ENCODE results near the gene LGALS1.
A peak's percentile ranks its signal among the peaks of the same experiment; 100 is the strongest.

Gene LGALS1

GRCh38 chr22:37657590-37658132 lies 17.8 kb upstream of the LGALS1 start:
- H3K36me3 ChIP-seq (ENCODE audit: control insufficient read depth in 4 of 4, insufficient read depth in 4 of 4, low read length in 3 of 4) = peaks cover 2 to 36% (median 11%) of the 10 kb centered on the region in 4 experiments
- H3K4me1 ChIP-seq (ENCODE audit: control extremely low read depth in 1 of 4, control insufficient read depth in 4 of 4, insufficient read depth in 4 of 4, low read length in 3 of 4) = peaks cover 13 to 38% (median 37%) of the 10 kb centered on the region in 4 experiments
- H3K27ac ChIP-seq (ENCODE audit: insufficient read depth in 1 of 2, low read depth in 1 of 2, low read length in 2 of 2, poor library complexity in 1 of 2, severe bottlenecking in 2 of 2) = peak overlapping the region; percentile 13 to 79
- ChIA-PET POLR2A (interaction anchor here (0.8 to 1.5 kb wide), 6 partner anchors 14 to 148 kb away, joined by 3 to 4 read pairs (median 4); partner anchors contain the start of gene GGA1), CTCF (interaction anchor here (0.9 to 39.6 kb wide), 5 partner anchors 20 to 50 kb away, joined by 3 to 672 read pairs (median 5); partner anchors contain the start of genes LGALS1, NOL12 and SH3BP1)
- H3K9me3 ChIP-seq (ENCODE audit: control extremely low read depth in 1 of 5, control insufficient read depth in 4 of 5, insufficient read depth in 2 of 5, low read depth in 1 of 5, low read length in 4 of 5) = no peaks in the 10 kb centered on the region
- peak overlapping the region in 6 of 7 experiments; percentile 36 to 85 (median 72) for H3K4me3 ChIP-seq (ENCODE audit: control insufficient read depth in 1 of 7, extremely low read depth in 1 of 7, insufficient read depth in 4 of 7, low read depth in 2 of 7, low read length in 6 of 7)
- DNase-seq = peak in 1 of 3 donors; percentile 28
- 17% methylated on average over 4 of the region's 6 CpGs for whole genome bisulfite sequencing (ENCODE audit: insufficient coverage)
- no peaks in the 10 kb centered on the region for H3K27me3 ChIP-seq (replicated peaks in 2 of 5; ENCODE audit: control insufficient read depth in 4 of 5, insufficient read depth in 5 of 5, low read length in 4 of 5)

GRCh38 chr22:37658133-37659065 lies 17.0 kb upstream of the LGALS1 start, which contains the start of gene PDXP:
Gene PDXP, plus strand, starts transcription at chr22:37658723. Its CDS starts 60 bp downstream, at chr22:37658783.
- Histone ChIP-seq H3K4me3 (ENCODE audit: control insufficient read depth in 1 of 7, extremely low read depth in 1 of 7, insufficient read depth in 4 of 7, low read depth in 2 of 7, low read length in 6 of 7) (peak within 1 kb of the TSS; percentile 37 to 85 (median 70)), H3K27ac (ENCODE audit: insufficient read depth in 1 of 2, low read depth in 1 of 2, low read length in 2 of 2, poor library complexity in 1 of 2, severe bottlenecking in 2 of 2) (peak within 1 kb of the TSS; percentile 13 to 79), H3K36me3 (ENCODE audit: control insufficient read depth in 4 of 4, insufficient read depth in 4 of 4, low read length in 3 of 4) (peaks cover 2 to 33% (median 7%) of the 10 kb centered on the region in 4 experiments), H3K9me3 (ENCODE audit: control extremely low read depth in 1 of 5, control insufficient read depth in 4 of 5, insufficient read depth in 2 of 5, low read depth in 1 of 5, low read length in 4 of 5) (no peaks in the 10 kb centered on the region), H3K4me1 (ENCODE audit: control extremely low read depth in 1 of 4, control insufficient read depth in 4 of 4, insufficient read depth in 4 of 4, low read length in 3 of 4) (peaks cover 13 to 38% (median 37%) of the 10 kb centered on the region in 4 experiments), H3K27me3 (replicated peaks in 2 of 5; ENCODE audit: control insufficient read depth in 4 of 5, insufficient read depth in 5 of 5, low read length in 4 of 5) (no peaks in the 10 kb centered on the region)
- peak; percentile 100 for DNase-seq
- CTCF ChIA-PET = interaction anchor here (0.9 to 39.6 kb wide), 8 partner anchors 19 to 77 kb away, joined by 3 to 672 read pairs (median 4); partner anchors contain the start of genes LGALS1, NOL12 and SH3BP1
- POLR2A ChIA-PET = interaction anchor here (0.8 to 1.5 kb wide), 8 partner anchors 13 to 147 kb away, joined by 3 to 5 read pairs (median 4); partner anchors contain the start of gene GGA1
- 0% methylated on average over 80 of the region's 101 CpGs for WGBS (ENCODE audit: insufficient coverage)

GRCh38 chr22:37659066-37659896 lies 16.2 kb upstream of the LGALS1 start:
- POLR2A ChIA-PET = interaction anchor here (1.0 to 1.5 kb wide), 5 partner anchors 14 to 51 kb away, joined by 3 to 5 read pairs (median 4); partner anchors contain the start of gene GGA1
- WGBS (ENCODE audit: insufficient coverage) = 4% methylated on average over 59 of the region's 68 CpGs
- peaks cover 0 to 26% (median 3%) of the 10 kb centered on the region in 4 experiments for H3K36me3 ChIP-seq (ENCODE audit: control insufficient read depth in 4 of 4, insufficient read depth in 4 of 4, low read length in 3 of 4)
- CTCF ChIA-PET = interaction anchor here (0.8 to 39.6 kb wide), 7 partner anchors 18 to 76 kb away, joined by 3 to 672 read pairs (median 4); partner anchors contain the start of genes LGALS1, NOL12 and SH3BP1
- no peaks in the 10 kb centered on the region for H3K9me3 ChIP-seq (ENCODE audit: control extremely low read depth in 1 of 5, control insufficient read depth in 4 of 5, insufficient read depth in 2 of 5, low read depth in 1 of 5, low read length in 4 of 5)
- H3K4me1 ChIP-seq (ENCODE audit: control extremely low read depth in 1 of 4, control insufficient read depth in 4 of 4, insufficient read depth in 4 of 4, low read length in 3 of 4) = peaks cover 13 to 38% (median 37%) of the 10 kb centered on the region in 4 experiments
- no peaks in the 10 kb centered on the region for H3K27me3 ChIP-seq (replicated peaks in 2 of 5; ENCODE audit: control insufficient read depth in 4 of 5, insufficient read depth in 5 of 5, low read length in 4 of 5)
- H3K27ac ChIP-seq (ENCODE audit: insufficient read depth in 1 of 2, low read depth in 1 of 2, low read length in 2 of 2, poor library complexity in 1 of 2, severe bottlenecking in 2 of 2) = peak overlapping the region in 1 of 2 experiments; percentile 60
- H3K4me3 ChIP-seq (ENCODE audit: control insufficient read depth in 1 of 7, extremely low read depth in 1 of 7, insufficient read depth in 4 of 7, low read depth in 2 of 7, low read length in 6 of 7) = peak overlapping the region; percentile 37 to 85 (median 69)
- DNase-seq = peak in 2 of 3 donors; percentile 61 to 65

- peak in 1 of 3 donors; percentile 20 for DNase-seq
- peaks cover 13 to 38% (median 37%) of the 10 kb centered on the region in 4 experiments for H3K4me1 ChIP-seq (ENCODE audit: control extremely low read depth in 1 of 4, control insufficient read depth in 4 of 4, insufficient read depth in 4 of 4, low read length in 3 of 4)
- peak overlapping the region in 5 of 7 experiments; percentile 69 to 85 (median 75) for H3K4me3 ChIP-seq (ENCODE audit: control insufficient read depth in 1 of 7, extremely low read depth in 1 of 7, insufficient read depth in 4 of 7, low read depth in 2 of 7, low read length in 6 of 7)
- H3K9me3 ChIP-seq (ENCODE audit: control extremely low read depth in 1 of 5, control insufficient read depth in 4 of 5, insufficient read depth in 2 of 5, low read depth in 1 of 5, low read length in 4 of 5) = no peaks in the 10 kb centered on the region
- H3K36me3 ChIP-seq (ENCODE audit: control insufficient read depth in 4 of 4, insufficient read depth in 4 of 4, low read length in 3 of 4) = peaks cover 0 to 32% (median 5%) of the 10 kb centered on the region in 4 experiments
- POLR2A ChIA-PET = interaction anchor here (0.7 to 1.6 kb wide), 2 partner anchors 11 to 164 kb away, joined by 3 to 5 read pairs; no protein-coding TSS in a partner anchor
- WGBS (ENCODE audit: insufficient coverage) = 92% methylated on average over 11 of the region's 14 CpGs
- CTCF ChIA-PET = interaction anchor here (0.8 to 39.6 kb wide), 8 partner anchors 18 to 274 kb away, joined by 3 to 672 read pairs (median 4); partner anchors contain the start of genes LGALS1, NOL12, SH3BP1 and TRIOBP
- no peaks in the 10 kb centered on the region for H3K27me3 ChIP-seq (replicated peaks in 2 of 5; ENCODE audit: control insufficient read depth in 4 of 5, insufficient read depth in 5 of 5, low read length in 4 of 5)
- no peak overlapping the region for H3K27ac ChIP-seq (ENCODE audit: insufficient read depth in 1 of 2, low read depth in 1 of 2, low read length in 2 of 2, poor library complexity in 1 of 2, severe bottlenecking in 2 of 2)
Observed at GRCh38 chr22:37659897-37660708, 15.3 kb upstream of the LGALS1 start.

- Histone ChIP-seq H3K9me3 (ENCODE audit: control extremely low read depth in 1 of 5, control insufficient read depth in 4 of 5, insufficient read depth in 2 of 5, low read depth in 1 of 5, low read length in 4 of 5) (no peaks in the 10 kb centered on the region), H3K27ac (ENCODE audit: insufficient read depth in 1 of 2, low read depth in 1 of 2, low read length in 2 of 2, poor library complexity in 1 of 2, severe bottlenecking in 2 of 2) (no peak overlapping the region), H3K4me3 (ENCODE audit: control insufficient read depth in 1 of 7, extremely low read depth in 1 of 7, insufficient read depth in 4 of 7, low read depth in 2 of 7, low read length in 6 of 7) (peak overlapping the region in 3 of 7 experiments; percentile 0 to 85 (median 26)), H3K4me1 (ENCODE audit: control extremely low read depth in 1 of 4, control insufficient read depth in 4 of 4, insufficient read depth in 4 of 4, low read length in 3 of 4) (peaks cover 13 to 38% (median 37%) of the 10 kb centered on the region in 4 experiments), H3K36me3 (ENCODE audit: control insufficient read depth in 4 of 4, insufficient read depth in 4 of 4, low read length in 3 of 4) (peaks cover 3 to 37% (median 8%) of the 10 kb centered on the region in 4 experiments), H3K27me3 (replicated peaks in 2 of 5; ENCODE audit: control insufficient read depth in 4 of 5, insufficient read depth in 5 of 5, low read length in 4 of 5) (no peaks in the 10 kb centered on the region)
- DNase-seq = no peak
- 100% methylated on average over 2 of the region's 2 CpGs for WGBS (ENCODE audit: insufficient coverage)
- POLR2A ChIA-PET = interaction anchor here (0.7 to 1.6 kb wide), 4 partner anchors 11 to 164 kb away, joined by 3 to 7 read pairs (median 5); no protein-coding TSS in a partner anchor
- CTCF ChIA-PET = interaction anchor here (0.8 to 39.6 kb wide), 8 partner anchors 17 to 273 kb away, joined by 3 to 672 read pairs (median 4); partner anchors contain the start of genes LGALS1, NOL12, SH3BP1 and TRIOBP
Observed at GRCh38 chr22:37660709-37661045, 14.8 kb upstream of the LGALS1 start.

All from common myeloid progenitor, CD34-positive (primary cell).